Ishikawa (cell line): ENCODE results near the gene SLC19A3.

Experiments
- CREB1 ChIP-seq: IDR thresholded peaks from 2 replicates; pipeline ENCODE4 v1.6.1; 2012; ENCODE audit warnings: low read depth
- EP300 ChIP-seq: IDR thresholded peaks from 2 replicates; pipeline ENCODE4 v1.6.1; 2012; ENCODE audit warnings: borderline replicate concordance
- FOXM1 ChIP-seq: IDR thresholded peaks from 2 replicates; pipeline ENCODE4 v1.6.1; 2012; ENCODE audit warnings: low read depth, borderline replicate concordance
- NFIC ChIP-seq: IDR thresholded peaks from 2 replicates; pipeline ENCODE4 v1.6.1; 2012
- RAD21 ChIP-seq: IDR thresholded peaks from 2 replicates; pipeline ENCODE4 v1.6.1; 2012; ENCODE audit warnings: low read depth
- TAF1 ChIP-seq: IDR thresholded peaks from 2 replicates; pipeline ENCODE4 v1.6.1; 2012; ENCODE audit warnings: low read depth, mild to moderate bottlenecking
- TCF12 ChIP-seq: IDR thresholded peaks from 2 replicates; pipeline ENCODE4 v1.6.1; 2012; ENCODE audit warnings: low read depth
- TEAD4 ChIP-seq: IDR thresholded peaks from 2 replicates; pipeline ENCODE4 v1.6.1; 2012
- YY1 ChIP-seq: IDR thresholded peaks from 2 replicates; pipeline ENCODE4 v1.6.1; 2012; ENCODE audit warnings: low read depth
- ZBTB7A ChIP-seq: IDR thresholded peaks from 2 replicates; pipeline ENCODE4 v1.6.1; 2012; ENCODE audit warnings: low read depth
- TF ChIP-seq, protein P1 (sequence below): IDR thresholded peaks from 2 replicates; pipeline ENCODE4 v1.6.1; 2012; ENCODE audit warnings: low read depth, mild to moderate bottlenecking
- TF ChIP-seq, protein P2 (sequence below): IDR thresholded peaks from 2 replicates; pipeline ENCODE4 v1.6.1; 2012

DNA sequence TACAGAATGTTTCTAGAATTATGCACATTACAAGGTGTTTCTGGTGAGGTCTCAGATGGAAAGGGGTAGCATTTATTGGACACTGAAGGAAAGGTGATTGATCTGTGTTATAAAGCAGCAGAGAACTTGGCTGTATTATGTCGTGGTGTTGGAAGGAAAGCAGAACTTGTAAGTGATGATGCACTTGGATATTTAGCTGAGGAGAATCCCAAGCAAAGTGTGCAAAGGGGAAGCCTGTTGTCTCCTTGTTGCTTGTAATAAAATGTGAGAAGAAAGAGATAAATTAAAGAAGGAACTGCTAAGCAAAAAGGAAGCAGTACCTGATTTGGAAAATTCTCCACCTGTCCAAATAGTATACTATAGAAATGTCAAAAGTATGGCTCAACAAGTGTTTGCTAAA, 63.4 kb downstream of the SLC19A3 start:
- TF ChIP-seq, protein P1, sequence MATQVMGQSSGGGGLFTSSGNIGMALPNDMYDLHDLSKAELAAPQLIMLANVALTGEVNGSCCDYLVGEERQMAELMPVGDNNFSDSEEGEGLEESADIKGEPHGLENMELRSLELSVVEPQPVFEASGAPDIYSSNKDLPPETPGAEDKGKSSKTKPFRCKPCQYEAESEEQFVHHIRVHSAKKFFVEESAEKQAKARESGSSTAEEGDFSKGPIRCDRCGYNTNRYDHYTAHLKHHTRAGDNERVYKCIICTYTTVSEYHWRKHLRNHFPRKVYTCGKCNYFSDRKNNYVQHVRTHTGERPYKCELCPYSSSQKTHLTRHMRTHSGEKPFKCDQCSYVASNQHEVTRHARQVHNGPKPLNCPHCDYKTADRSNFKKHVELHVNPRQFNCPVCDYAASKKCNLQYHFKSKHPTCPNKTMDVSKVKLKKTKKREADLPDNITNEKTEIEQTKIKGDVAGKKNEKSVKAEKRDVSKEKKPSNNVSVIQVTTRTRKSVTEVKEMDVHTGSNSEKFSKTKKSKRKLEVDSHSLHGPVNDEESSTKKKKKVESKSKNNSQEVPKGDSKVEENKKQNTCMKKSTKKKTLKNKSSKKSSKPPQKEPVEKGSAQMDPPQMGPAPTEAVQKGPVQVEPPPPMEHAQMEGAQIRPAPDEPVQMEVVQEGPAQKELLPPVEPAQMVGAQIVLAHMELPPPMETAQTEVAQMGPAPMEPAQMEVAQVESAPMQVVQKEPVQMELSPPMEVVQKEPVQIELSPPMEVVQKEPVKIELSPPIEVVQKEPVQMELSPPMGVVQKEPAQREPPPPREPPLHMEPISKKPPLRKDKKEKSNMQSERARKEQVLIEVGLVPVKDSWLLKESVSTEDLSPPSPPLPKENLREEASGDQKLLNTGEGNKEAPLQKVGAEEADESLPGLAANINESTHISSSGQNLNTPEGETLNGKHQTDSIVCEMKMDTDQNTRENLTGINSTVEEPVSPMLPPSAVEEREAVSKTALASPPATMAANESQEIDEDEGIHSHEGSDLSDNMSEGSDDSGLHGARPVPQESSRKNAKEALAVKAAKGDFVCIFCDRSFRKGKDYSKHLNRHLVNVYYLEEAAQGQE, result no peak
- TF ChIP-seq EP300 (no peak), RAD21 (no peak), ZBTB7A (no peak), TAF1 (no peak), YY1 (no peak), FOXM1 (no peak), NFIC (no peak), CREB1 (no peak), TEAD4 (no peak), TCF12 (no peak)
- TF ChIP-seq, protein P2, sequence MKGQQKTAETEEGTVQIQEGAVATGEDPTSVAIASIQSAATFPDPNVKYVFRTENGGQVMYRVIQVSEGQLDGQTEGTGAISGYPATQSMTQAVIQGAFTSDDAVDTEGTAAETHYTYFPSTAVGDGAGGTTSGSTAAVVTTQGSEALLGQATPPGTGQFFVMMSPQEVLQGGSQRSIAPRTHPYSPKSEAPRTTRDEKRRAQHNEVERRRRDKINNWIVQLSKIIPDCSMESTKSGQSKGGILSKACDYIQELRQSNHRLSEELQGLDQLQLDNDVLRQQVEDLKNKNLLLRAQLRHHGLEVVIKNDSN, result no peak
